ENCODE results near the gene HDHD3.
"Not testable (repeated sequence)": the region's sequence is repeated elsewhere in the genome, so short reads cannot be mapped to it uniquely, and the experiment has no call there.

The HDHD3 gene

GRCh38 chr9:113368348-113368981 lies 8.3 kb downstream of the HDHD3 start:
- in situ Hi-C loops (cut with HindIII; ENCODE audit: low sequenced_read_pairs): no loop called here

- in situ Hi-C loops (cut with HindIII; ENCODE audit: low sequenced_read_pairs): not testable (repeated sequence)
These were observed 11.1 kb downstream of the HDHD3 start for GRCh38 chr9:113365652-113366051.

- in situ Hi-C loops (cut with HindIII; ENCODE audit: low sequenced_read_pairs): no loop called here
These were observed 11.8 kb downstream of the HDHD3 start for GRCh38 chr9:113364951-113365350.

- in situ Hi-C loops (cut with HindIII; ENCODE audit: low sequenced_read_pairs): no loop called here
These were observed 13.4 kb downstream of the HDHD3 start for GRCh38 chr9:113363336-113363735.

GRCh38 chr9:113361304-113362018 lies 15.3 kb downstream of the HDHD3 start:
- in situ Hi-C loops (cut with HindIII; ENCODE audit: low sequenced_read_pairs): no loop called here

- in situ Hi-C loops (cut with HindIII; ENCODE audit: low sequenced_read_pairs): no loop called here
These were observed 16.4 kb downstream of the HDHD3 start for GRCh38 chr9:113360242-113360842.

- in situ Hi-C loops (cut with HindIII; ENCODE audit: low sequenced_read_pairs): no loop called here
These were observed 17.4 kb downstream of the HDHD3 start for GRCh38 chr9:113359385-113359784.

- in situ Hi-C loops (cut with HindIII; ENCODE audit: low sequenced_read_pairs): no loop called here
These were observed 20.0 kb downstream of the HDHD3 start for GRCh38 chr9:113356686-113357292.

- in situ Hi-C loops (cut with HindIII; ENCODE audit: low sequenced_read_pairs): no loop called here
These were observed 21.7 kb downstream of the HDHD3 start for GRCh38 chr9:113355040-113355596.

- in situ Hi-C loops (cut with HindIII; ENCODE audit: low sequenced_read_pairs): no loop called here
These were observed 24.4 kb downstream of the HDHD3 start for GRCh38 chr9:113352411-113352810.

- in situ Hi-C loops (cut with HindIII; ENCODE audit: low sequenced_read_pairs): no loop called here
These were observed 24.8 kb downstream of the HDHD3 start for GRCh38 chr9:113352006-113352405.

GRCh38 chr9:113350937-113351336 lies 25.8 kb downstream of the HDHD3 start:
- in situ Hi-C loops (cut with HindIII; ENCODE audit: low sequenced_read_pairs): no loop called here

GRCh38 chr9:113350107-113350661 lies 26.6 kb downstream of the HDHD3 start:
- in situ Hi-C loops (cut with HindIII; ENCODE audit: low sequenced_read_pairs): no loop called here

GRCh38 chr9:113349445-113350094 lies 27.2 kb downstream of the HDHD3 start, which contains the start of gene BSPRY:
Gene BSPRY (plus strand): TSS chr9:113349541. CDS start chr9:113349580, 39 bp downstream.
- in situ Hi-C loops (cut with HindIII; ENCODE audit: low sequenced_read_pairs): no loop called here

- in situ Hi-C loops (cut with HindIII; ENCODE audit: low sequenced_read_pairs): no loop called here
These were observed 27.7 kb downstream of the HDHD3 start for GRCh38 chr9:113349066-113349444.

- in situ Hi-C loops (cut with HindIII; ENCODE audit: low sequenced_read_pairs): no loop called here
These were observed 28.3 kb downstream of the HDHD3 start for GRCh38 chr9:113348437-113348836.

- in situ Hi-C loops (cut with HindIII; ENCODE audit: low sequenced_read_pairs): no loop called here
These were observed 31.1 kb downstream of the HDHD3 start for GRCh38 chr9:113345671-113346070.

- in situ Hi-C loops (cut with HindIII; ENCODE audit: low sequenced_read_pairs): no loop called here
These were observed 31.6 kb downstream of the HDHD3 start for GRCh38 chr9:113345190-113345589.

- in situ Hi-C loops (cut with HindIII; ENCODE audit: low sequenced_read_pairs): no loop called here
These were observed 33.0 kb downstream of the HDHD3 start for GRCh38 chr9:113343732-113344231.

GRCh38 chr9:113341712-113342410 lies 34.9 kb downstream of the HDHD3 start:
- in situ Hi-C loops (cut with HindIII; ENCODE audit: low sequenced_read_pairs): no loop called here

Data from endothelial cell of hepatic sinusoid (primary cell).